ENCODE data around the gene SLC12A6. TPM values are rescaled to one million over a fixed set of nuclear protein-coding genes. Genes with fewer than 3 reads are reported as not detected.
"Not testable (repeated sequence)": the region's sequence is repeated elsewhere in the genome, so short reads cannot be mapped to it uniquely, and the experiment has no call there.

Gene SLC12A6
- total RNA-seq, 1 donor from 2014 or later: 25.7 TPM

- Histone ChIP-seq H3K9me3 (replicated peaks) (no peaks in the 10 kb centered on the region), H3K4me1 (peaks cover 29% of the 10 kb centered on the region), H3K4me3 (peak within 1 kb of the TSS; percentile 86), H3K27ac (replicated peaks) (peak within 1 kb of the TSS; percentile 95), H3K36me3 (peaks cover 19% of the 10 kb centered on the region), H3K27me3 (ENCODE audit: low read depth) (no peaks in the 10 kb centered on the region)
- TF ChIP-seq CTCF (IDR thresholded peaks at IDR 0.05; ENCODE audit: borderline replicate concordance): peak; percentile 94
- peak; percentile 87 for DNase-seq
- intact Hi-C loops (cut with micrococcal nuclease): no loop called here
These were observed 5.4 kb upstream of the SLC12A6 start, which contains the start of the genes NOP10 and NUTM1 for GRCh38 chr15:34342737-34343575. NOP10 (minus strand) TSS chr15:34343136; CDS start chr15:34343073, 63 bp downstream. NUTM1 (plus strand) TSS chr15:34343315; CDS start chr15:34343697, 382 bp downstream.

- peak overlapping the region; percentile 86 for H3K4me3 ChIP-seq
- peaks cover 19% of the 10 kb centered on the region for H3K36me3 ChIP-seq
- DNase-seq; intact Hi-C loops (cut with micrococcal nuclease); H3K27me3 ChIP-seq (ENCODE audit: low read depth); H3K9me3 ChIP-seq (replicated peaks): not testable (repeated sequence)
- peak overlapping the region; percentile 95 for H3K27ac ChIP-seq (replicated peaks)
- H3K4me1 ChIP-seq: peaks cover 34% of the 10 kb centered on the region
These were observed 4.7 kb upstream of the SLC12A6 start for GRCh38 chr15:34342213-34342736.

GRCh38 chr15:34341381-34342212, 4.0 kb upstream of the SLC12A6 start:
- no peak for TF ChIP-seq CTCF (IDR thresholded peaks at IDR 0.05; ENCODE audit: borderline replicate concordance)
- H3K4me3 ChIP-seq: peak overlapping the region; percentile 86
- intact Hi-C loops (cut with micrococcal nuclease): no loop called here
- H3K4me1 ChIP-seq: peaks cover 40% of the 10 kb centered on the region
- DNase-seq: no peak
- peaks cover 19% of the 10 kb centered on the region for H3K36me3 ChIP-seq
- no peak overlapping the region for H3K27ac ChIP-seq (replicated peaks)
- H3K27me3 ChIP-seq (ENCODE audit: low read depth): no peaks in the 10 kb centered on the region
- H3K9me3 ChIP-seq (replicated peaks): no peaks in the 10 kb centered on the region

GRCh38 chr15:34339946-34340345, 2.4 kb upstream of the SLC12A6 start:
- intact Hi-C loops (cut with micrococcal nuclease): no loop called here
- Histone ChIP-seq H3K4me3 (no peak overlapping the region), H3K27me3 (ENCODE audit: low read depth) (no peaks in the 10 kb centered on the region), H3K4me1 (peaks cover 57% of the 10 kb centered on the region), H3K9me3 (replicated peaks) (no peaks in the 10 kb centered on the region), H3K36me3 (peaks cover 19% of the 10 kb centered on the region), H3K27ac (replicated peaks) (no peak overlapping the region)
- TF ChIP-seq CTCF (IDR thresholded peaks at IDR 0.05; ENCODE audit: borderline replicate concordance): no peak
- DNase-seq: no peak

GRCh38 chr15:34338347-34338746, 766 bp upstream of the SLC12A6 start:
- intact Hi-C loops (cut with micrococcal nuclease): no loop called here
- peak overlapping the region; percentile 94 for H3K27ac ChIP-seq (replicated peaks)
- peaks cover 73% of the 10 kb centered on the region for H3K4me1 ChIP-seq

More at GRCh38 chr15:34338347-34338746, 766 bp upstream of the SLC12A6 start:
- H3K36me3 ChIP-seq: peaks cover 19% of the 10 kb centered on the region
- no peaks in the 10 kb centered on the region for H3K9me3 ChIP-seq (replicated peaks)
- DNase-seq: no peak
- no peaks in the 10 kb centered on the region for H3K27me3 ChIP-seq (ENCODE audit: low read depth)
- H3K4me3 ChIP-seq: peak overlapping the region; percentile 86
- no peak for TF ChIP-seq CTCF (IDR thresholded peaks at IDR 0.05; ENCODE audit: borderline replicate concordance)

Measured in left ventricle myocardium inferior (tissue), 1 donor.